ENCODE results near the gene CCDC18. TPM values are rescaled to one million over a fixed set of nuclear protein-coding genes. Genes with fewer than 3 reads are reported as not detected.
"Not testable (repeated sequence)": the region's sequence is repeated elsewhere in the genome, so short reads cannot be mapped to it uniquely, and the experiment has no call there.

Gene CCDC18
- total RNA-seq, 1 experiment from 2014 or later = 22.2 TPM

DNA sequence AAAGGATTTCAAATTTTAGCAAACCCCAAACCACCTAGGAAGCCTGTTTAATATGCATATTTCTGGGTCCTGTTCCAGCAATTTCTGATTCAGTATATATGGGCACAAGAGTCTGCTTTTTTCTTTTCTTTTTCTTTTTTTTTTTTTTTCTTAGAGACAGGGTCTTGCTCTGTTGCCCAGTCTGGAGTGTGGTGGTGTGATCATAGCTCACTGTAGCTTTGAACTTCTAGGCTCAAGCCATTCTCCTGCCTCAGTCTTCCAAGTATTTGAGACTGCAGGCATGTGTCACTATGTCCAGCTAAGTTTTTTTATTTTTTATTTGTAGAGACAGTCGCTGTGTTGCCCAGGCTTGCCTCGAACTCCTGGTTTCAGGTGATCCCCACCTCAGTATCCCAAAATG, 34.8 kb downstream of the CCDC18 start:
- BruUV-seq (replicated peaks) = no TSS peak
- Mint-ChIP-seq H3K27me3 (ENCODE audit: insufficient read depth, unreplicated experiment) (no peaks in the 10 kb centered on the region), H3K4me3 (ENCODE audit: unreplicated experiment) (no peak overlapping the region), H3K9me3 (ENCODE audit: unreplicated experiment) (no peaks in the 10 kb centered on the region), H3K27ac (ENCODE audit: low read depth, unreplicated experiment) (no peak overlapping the region), H3K4me1 (ENCODE audit: insufficient read depth, unreplicated experiment) (no peaks in the 10 kb centered on the region), H3K36me3 (ENCODE audit: insufficient read depth, unreplicated experiment) (peaks cover 58% of the 10 kb centered on the region)
- ChIA-PET POLR2A (interaction anchor here (0.8 to 1.2 kb wide), 3 partner anchors 13 to 136 kb away, joined by 3 to 5 read pairs (median 3); partner anchors contain the start of gene MTF2), CTCF (interaction anchor here (0.5 kb wide), 1 partner anchor 629 kb away, joined by 3 read pairs; no protein-coding TSS in a partner anchor)
- intact Hi-C loops (cut with micrococcal nuclease) = no loop called here
- TF ChIP-seq, protein P1, sequence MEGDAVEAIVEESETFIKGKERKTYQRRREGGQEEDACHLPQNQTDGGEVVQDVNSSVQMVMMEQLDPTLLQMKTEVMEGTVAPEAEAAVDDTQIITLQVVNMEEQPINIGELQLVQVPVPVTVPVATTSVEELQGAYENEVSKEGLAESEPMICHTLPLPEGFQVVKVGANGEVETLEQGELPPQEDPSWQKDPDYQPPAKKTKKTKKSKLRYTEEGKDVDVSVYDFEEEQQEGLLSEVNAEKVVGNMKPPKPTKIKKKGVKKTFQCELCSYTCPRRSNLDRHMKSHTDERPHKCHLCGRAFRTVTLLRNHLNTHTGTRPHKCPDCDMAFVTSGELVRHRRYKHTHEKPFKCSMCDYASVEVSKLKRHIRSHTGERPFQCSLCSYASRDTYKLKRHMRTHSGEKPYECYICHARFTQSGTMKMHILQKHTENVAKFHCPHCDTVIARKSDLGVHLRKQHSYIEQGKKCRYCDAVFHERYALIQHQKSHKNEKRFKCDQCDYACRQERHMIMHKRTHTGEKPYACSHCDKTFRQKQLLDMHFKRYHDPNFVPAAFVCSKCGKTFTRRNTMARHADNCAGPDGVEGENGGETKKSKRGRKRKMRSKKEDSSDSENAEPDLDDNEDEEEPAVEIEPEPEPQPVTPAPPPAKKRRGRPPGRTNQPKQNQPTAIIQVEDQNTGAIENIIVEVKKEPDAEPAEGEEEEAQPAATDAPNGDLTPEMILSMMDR (IDR thresholded peaks at IDR 0.05; ENCODE audit: unreplicated experiment) = no peak
- DNase-seq (ENCODE audit: unreplicated experiment) = no peak

DNA sequence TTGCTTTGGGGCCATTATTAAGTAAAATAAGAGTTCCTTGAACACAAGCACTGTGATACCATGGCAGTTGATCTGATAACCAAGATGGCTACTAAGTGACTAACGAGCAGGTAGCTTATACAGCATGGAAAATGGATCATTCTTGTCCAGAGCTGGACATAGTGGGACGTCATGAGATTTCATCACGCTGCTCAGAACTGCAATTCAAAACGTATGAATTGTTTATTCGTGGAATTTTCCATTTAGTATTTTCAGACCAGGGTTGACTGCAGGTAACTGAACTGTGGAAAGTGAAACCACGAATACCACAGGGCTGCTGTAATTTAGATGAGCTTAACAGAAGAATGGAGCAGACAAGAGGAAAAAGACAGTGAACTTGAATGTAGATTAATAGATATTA, 38.9 kb downstream of the CCDC18 start:
- Mint-ChIP-seq H3K36me3 (ENCODE audit: insufficient read depth, unreplicated experiment) (peaks cover 40% of the 10 kb centered on the region), H3K4me1 (ENCODE audit: insufficient read depth, unreplicated experiment) (peaks cover 12% of the 10 kb centered on the region), H3K9me3 (ENCODE audit: unreplicated experiment) (peaks cover 6% of the 10 kb centered on the region), H3K4me3 (ENCODE audit: unreplicated experiment) (no peak overlapping the region), H3K27me3 (ENCODE audit: insufficient read depth, unreplicated experiment) (no peaks in the 10 kb centered on the region), H3K27ac (ENCODE audit: low read depth, unreplicated experiment) (no peak overlapping the region)
- intact Hi-C loops (cut with micrococcal nuclease) = no loop called here
- no peak for DNase-seq (ENCODE audit: unreplicated experiment)
- BruUV-seq (replicated peaks) = no TSS peak
- ChIA-PET POLR2A (no interaction called here), CTCF (interaction anchor here (0.6 kb wide), 1 partner anchor 30 kb away, joined by 3 read pairs; no protein-coding TSS in a partner anchor)
- TF ChIP-seq, protein P1 (IDR thresholded peaks at IDR 0.05; ENCODE audit: unreplicated experiment) = no peak

- intact Hi-C loops (cut with micrococcal nuclease); H3K4me3 Mint-ChIP-seq (ENCODE audit: unreplicated experiment); H3K9me3 Mint-ChIP-seq (ENCODE audit: unreplicated experiment); BruUV-seq (replicated peaks); CTCF ChIA-PET; DNase-seq (ENCODE audit: unreplicated experiment); H3K27me3 Mint-ChIP-seq (ENCODE audit: insufficient read depth, unreplicated experiment); H3K27ac Mint-ChIP-seq (ENCODE audit: low read depth, unreplicated experiment): not testable (repeated sequence)
- peaks cover 47% of the 10 kb centered on the region for H3K36me3 Mint-ChIP-seq (ENCODE audit: insufficient read depth, unreplicated experiment)
- POLR2A ChIA-PET = interaction anchor here (1.4 kb wide), 1 partner anchor 11 kb away, joined by 3 read pairs; no protein-coding TSS in a partner anchor
- peaks cover 12% of the 10 kb centered on the region for H3K4me1 Mint-ChIP-seq (ENCODE audit: insufficient read depth, unreplicated experiment)
These were observed 40.2 kb downstream of the CCDC18 start for GRCh38 chr1:93220716-93221115.

DNA sequence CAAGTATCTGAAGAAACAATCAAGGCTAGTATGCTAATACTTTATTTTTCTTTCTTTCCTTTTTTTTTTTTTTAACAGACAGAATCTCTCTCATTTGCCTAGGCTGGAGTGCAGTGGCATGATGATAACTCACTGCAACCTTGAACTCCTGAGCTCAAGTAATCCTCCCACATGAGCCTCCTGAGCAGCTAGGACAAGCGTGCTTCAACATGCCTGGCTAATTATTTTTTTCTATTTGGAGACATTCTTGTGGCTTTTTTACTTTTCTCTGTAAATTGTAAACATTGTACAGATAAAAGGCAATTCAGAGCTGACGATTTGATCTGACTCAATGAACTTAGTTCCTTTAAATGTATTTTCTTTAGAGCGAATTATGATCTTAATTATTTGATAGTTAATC, 41.4 kb downstream of the CCDC18 start:
- intact Hi-C loops (cut with micrococcal nuclease) = no loop called here
- TF ChIP-seq, protein P1 (IDR thresholded peaks at IDR 0.05; ENCODE audit: unreplicated experiment) = no peak
- CTCF ChIA-PET = interaction anchor here (0.7 kb wide), 1 partner anchor 13 kb away, joined by 3 read pairs; no protein-coding TSS in a partner anchor
- Mint-ChIP-seq H3K4me1 (ENCODE audit: insufficient read depth, unreplicated experiment) (peaks cover 12% of the 10 kb centered on the region), H3K36me3 (ENCODE audit: insufficient read depth, unreplicated experiment) (peaks cover 51% of the 10 kb centered on the region), H3K4me3 (ENCODE audit: unreplicated experiment) (no peak overlapping the region), H3K27me3 (ENCODE audit: insufficient read depth, unreplicated experiment) (no peaks in the 10 kb centered on the region), H3K27ac (ENCODE audit: low read depth, unreplicated experiment) (peak overlapping the region; percentile 63), H3K9me3 (ENCODE audit: unreplicated experiment) (peaks cover 6% of the 10 kb centered on the region)
- BruUV-seq (replicated peaks) = no TSS peak
- DNase-seq (ENCODE audit: unreplicated experiment) = peak; percentile 47
- POLR2A ChIA-PET = interaction anchor here (0.7 to 4.8 kb wide), 6 partner anchors 12 to 142 kb away, joined by 3 to 28 read pairs (median 4); partner anchors contain the start of gene MTF2

Data from MCF 10A (cell line).